Left cardiac atrium (tissue), 4 donors: Measurements from ENCODE around the gene CHRDL2. TPM values are rescaled to one million over a fixed set of nuclear protein-coding genes. Genes with fewer than 3 reads are reported as not detected.

Experiments
- ATAC-seq, 2 donors: fragments of 200-7000 bp; cut with Tn5 transposase; one replicate each; pipeline ENCODE4 v1.9.1; 2020; ENCODE audit warnings: mild to moderate bottlenecking in 2 of 2, moderate library complexity in 2 of 2
- DNase-seq: peaks from one replicate; pipeline ENCODE4 v3.0.0-alpha.2; 2020
- intact Hi-C, 2 donors: fragments of 100-400 bp; cut with DNase I; formaldehyde crosslinking; loops; one replicate each; pipeline versions ENCODE4 v1.14.1 to v1.15.1; 2022 to 2023
- total RNA-seq, 2 donors: library from RNA; stranded (reverse); fragmentation: NEBNext Ultra II Directional; extraction: Animal tissue kit (Norgen Biotek cat#: 25700); gene quantifications; one replicate each; pipeline ENCODE4 v1.2.1, GENCODE V29; 2021
- donor health status: DM: no; HTN: yes; CAD: no.
- donor health status: DM: no; HTN: yes; CAD: no; lungs with severe emphysema.
- donor health status: DM: yes; HTN: yes; CAD: no.
- donor health status: Dilated cardiomyopathy.

The CHRDL2 gene
- total RNA-seq, 2 donors from 2014 or later = 6.1 to 25.4 TPM

- ATAC-seq (peak; percentile 89 to 91), DNase-seq (peak; percentile 83)
- intact Hi-C loops = loop anchor here in 1 of 2 donors (10.0 kb wide), 1 partner anchor 86 kb away; no protein-coding TSS in a partner anchor
Measured at GRCh38 chr11:74720596-74721478, 10.4 kb downstream of the CHRDL2 start.

- no peak for DNase-seq
- ATAC-seq = no peak
- intact Hi-C loops = no loop called here
Measured at GRCh38 chr11:74719011-74719410, 12.2 kb downstream of the CHRDL2 start.

- intact Hi-C loops = no loop called here
- ATAC-seq (peak; percentile 25 to 60), DNase-seq (peak; percentile 21)
Measured at GRCh38 chr11:74717221-74717969, 13.8 kb downstream of the CHRDL2 start.

GRCh38 chr11:74714904-74715303 is 16.3 kb downstream of the CHRDL2 start:
- DNase-seq = no peak
- intact Hi-C loops = no loop called here
- no peak for ATAC-seq

GRCh38 chr11:74713686-74714085 is 17.5 kb downstream of the CHRDL2 start:
- ATAC-seq (no peak), DNase-seq (no peak)
- intact Hi-C loops = no loop called here

GRCh38 chr11:74710281-74710938 is 20.8 kb downstream of the CHRDL2 start:
- DNase-seq (no peak), ATAC-seq (peak; percentile 48 to 59)
- intact Hi-C loops = no loop called here

GRCh38 chr11:74709175-74709574 is 22.1 kb downstream of the CHRDL2 start:
- DNase-seq = no peak
- no peak for ATAC-seq
- intact Hi-C loops = no loop called here

GRCh38 chr11:74707602-74708510 is 23.4 kb downstream of the CHRDL2 start:
- ATAC-seq (no peak), DNase-seq (no peak)
- intact Hi-C loops = no loop called here

GRCh38 chr11:74707182-74707581 is 24.0 kb downstream of the CHRDL2 start:
- ATAC-seq (no peak), DNase-seq (no peak)
- intact Hi-C loops = no loop called here

- intact Hi-C loops = no loop called here
- no peak for DNase-seq
- no peak for ATAC-seq
Measured at GRCh38 chr11:74703211-74703610, 28.0 kb downstream of the CHRDL2 start.

GRCh38 chr11:74702383-74703007 is 28.7 kb downstream of the CHRDL2 start:
- peak; percentile 61 for DNase-seq
- peak; percentile 59 to 72 for ATAC-seq
- intact Hi-C loops = no loop called here

GRCh38 chr11:74701351-74701750 is 29.9 kb downstream of the CHRDL2 start:
- no peak for ATAC-seq
- DNase-seq = no peak
- intact Hi-C loops = no loop called here

GRCh38 chr11:74699615-74700396 is 31.4 kb downstream of the CHRDL2 start:
- ATAC-seq (no peak), DNase-seq (no peak)
- intact Hi-C loops = no loop called here

GRCh38 chr11:74697722-74698121 is 33.5 kb downstream of the CHRDL2 start:
- ATAC-seq = no peak
- no peak for DNase-seq
- intact Hi-C loops = no loop called here

GRCh38 chr11:74696939-74697675 is 34.1 kb downstream of the CHRDL2 start:
- intact Hi-C loops = no loop called here
- peak; percentile 94 for DNase-seq
- peak; percentile 93 to 94 for ATAC-seq

GRCh38 chr11:74696500-74696899 is 34.7 kb downstream of the CHRDL2 start:
- intact Hi-C loops = no loop called here
- DNase-seq (no peak), ATAC-seq (peak in 1 of 2 donors; percentile 37)
